Gastroesophageal sphincter (tissue), 4 donors: Measurements from ENCODE around the gene CNTNAP4. TPM values are rescaled to one million over a fixed set of nuclear protein-coding genes. Genes with fewer than 3 reads are reported as not detected.

ENCODE experiments used
- ATAC-seq: fragments of 150-250 bp; one replicate; pipeline ENCODE4 v1.9.1; 2016; ENCODE audit warnings: mild to moderate bottlenecking, moderate library complexity
- H3K27ac ChIP-seq, 4 donors: fragments of 200-600 bp; sonication (generic) in 3 of 4; 1 replicate in 3 of 4; 2 replicates in 1 of 4; pipeline ENCODE4 v1.5.1; 2016 to 2019
- H3K27me3 ChIP-seq: fragments of 200-600 bp; sonication (generic); one replicate; pipeline ENCODE4 v1.5.1; 2019
- H3K36me3 ChIP-seq, 2 donors: fragments of 200-600 bp; sonication (generic); one replicate each; pipeline ENCODE4 v1.5.1; 2019; ENCODE audit warnings: control low read depth in 1 of 2
- H3K4me1 ChIP-seq, 3 donors: fragments of 200-600 bp; sonication (generic); 1 replicate in 2 of 3; 2 replicates in 1 of 3; pipeline ENCODE4 v1.5.1; 2016 to 2019; ENCODE audit warnings: control low read depth in 2 of 3
- H3K4me3 ChIP-seq, 2 donors: fragments of 200-600 bp; sonication (generic); one replicate each; pipeline ENCODE4 v1.5.1; 2019; ENCODE audit warnings: mild to moderate bottlenecking in 1 of 2, moderate library complexity in 1 of 2
- H3K9me3 ChIP-seq, 3 donors: fragments of 200-600 bp; sonication (generic); one replicate each; pipeline ENCODE4 v1.5.1; 2017 to 2019; ENCODE audit warnings: control low read depth in 2 of 3
- CTCF ChIP-seq, 4 experiments: fragments of 200-600 bp in 2 of 4; fragments of 450-650 bp in 2 of 4; sonication (generic) in 1 of 4; IDR thresholded peaks; one replicate each; pipeline ENCODE4 v1.5.1; 2017 to 2019; ENCODE audit warnings: antibody characterized with exemption in 4 of 4, mild to moderate bottlenecking in 2 of 4, moderate library complexity in 2 of 4
- EP300 ChIP-seq: sonication (generic); formaldehyde crosslinking; IDR thresholded peaks from one replicate; pipeline ENCODE4 v1.6.1; 2017; ENCODE audit warnings: antibody characterized with exemption, mild to moderate bottlenecking
- POLR2A ChIP-seq, 2 donors: fragments of 450-650 bp; IDR thresholded peaks; one replicate each; pipeline ENCODE4 v1.6.1; 2017; ENCODE audit warnings: antibody characterized with exemption in 2 of 2, mild to moderate bottlenecking in 2 of 2, moderate library complexity in 1 of 2
- POLR2AphosphoS5 ChIP-seq: sonication (generic); formaldehyde crosslinking; IDR thresholded peaks from one replicate; pipeline ENCODE4 v1.6.1; 2017; ENCODE audit warnings: antibody characterized with exemption
- WGBS, 2 donors: methylation state at CpG; one replicate each; pipeline ENCODE4 v1.1.5; 2018; ENCODE audit warnings: low coverage in 1 of 2; 5-methylcytosine and 5-hydroxymethylcytosine counted together
- total RNA-seq, 4 donors: library from RNA; depleted of rRNA; stranded (reverse); fragments of >200 nt; gene quantifications; one replicate each; pipeline ENCODE4 v1.1.0, GENCODE V29; 2016

The CNTNAP4 gene
- total RNA-seq, 4 donors from 2014 or later: 0.13 to 0.94 (median 0.46) TPM

- Histone ChIP-seq H3K4me1 (no peaks in the 10 kb centered on the region), H3K9me3 (peaks cover 0 to 9% (median 0%) of the 10 kb centered on the region in 3 donors), H3K27ac (no peak overlapping the region), H3K4me3 (no peak overlapping the region), H3K27me3 (no peaks in the 10 kb centered on the region), H3K36me3 (no peaks in the 10 kb centered on the region)
- no peak for TF ChIP-seq POLR2A (IDR thresholded peaks at IDR 0.05)
- no peak for TF ChIP-seq CTCF (IDR thresholded peaks at IDR 0.05)
- no peak for TF ChIP-seq EP300
- no peak for TF ChIP-seq POLR2AphosphoS5
- no peak for ATAC-seq
These were observed 61.3 kb downstream of the CNTNAP4 start for GRCh38 chr16:76338472-76338871.

- WGBS, 2 donors: 20 to 21% methylated on average over 3 of the region's 3 CpGs
- no peaks in the 10 kb centered on the region for H3K36me3 ChIP-seq
- ATAC-seq: no peak
These were observed 66.6 kb downstream of the CNTNAP4 start for GRCh38 chr16:76343769-76344168.

DNA sequence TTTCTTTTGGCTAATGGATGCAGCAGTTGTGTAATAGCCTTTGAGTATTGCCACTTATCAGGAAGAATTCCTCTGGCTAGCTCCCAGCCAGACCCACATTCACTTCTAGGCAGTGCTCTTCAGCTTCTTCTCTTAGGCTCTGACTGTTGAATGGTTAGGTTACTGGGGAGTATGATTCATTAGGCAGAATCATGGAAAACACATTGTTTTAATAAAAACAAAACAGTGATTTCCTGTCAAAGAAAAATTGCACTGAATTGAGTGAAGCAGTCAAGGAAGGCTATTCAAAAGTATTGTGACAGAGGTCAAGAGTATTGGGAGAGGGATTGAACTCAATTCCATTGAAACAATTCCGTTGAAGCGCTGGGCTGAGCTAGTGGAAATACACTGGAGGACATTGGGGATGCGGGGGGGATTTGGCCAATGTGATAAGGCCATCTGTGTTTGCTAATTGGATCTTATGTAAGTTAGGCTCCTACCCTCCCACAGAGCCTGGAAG lies 68.0 kb downstream of the CNTNAP4 start:
- WGBS, 2 donors: 47 to 58% methylated on average over 3 of the region's 3 CpGs

More at GRCh38 chr16:76343769-76344168, 66.6 kb downstream of the CNTNAP4 start:
- H3K9me3 ChIP-seq: no peaks in the 10 kb centered on the region
- no peak overlapping the region for H3K4me3 ChIP-seq
- H3K27me3 ChIP-seq: no peaks in the 10 kb centered on the region
- H3K27ac ChIP-seq: no peak overlapping the region
- TF ChIP-seq EP300 (no peak), POLR2AphosphoS5 (no peak), POLR2A (IDR thresholded peaks at IDR 0.05) (no peak), CTCF (IDR thresholded peaks at IDR 0.05) (no peak)
- H3K4me1 ChIP-seq: no peaks in the 10 kb centered on the region

GRCh38 chr16:76346210-76346609 lies 69.0 kb downstream of the CNTNAP4 start:
- TF ChIP-seq POLR2AphosphoS5: no peak
- TF ChIP-seq CTCF (IDR thresholded peaks at IDR 0.05): no peak
- no peak for TF ChIP-seq POLR2A (IDR thresholded peaks at IDR 0.05)
- TF ChIP-seq EP300: no peak
- no peaks in the 10 kb centered on the region for H3K36me3 ChIP-seq
- no peak for ATAC-seq
- no peaks in the 10 kb centered on the region for H3K4me1 ChIP-seq
- WGBS, 2 donors: 65 to 77% methylated on average over 3 of the region's 3 CpGs
- H3K27me3 ChIP-seq: no peaks in the 10 kb centered on the region
- no peak overlapping the region for H3K4me3 ChIP-seq
- no peak overlapping the region for H3K27ac ChIP-seq
- H3K9me3 ChIP-seq: no peaks in the 10 kb centered on the region

More for the DNA sequence above, 68.0 kb downstream of the CNTNAP4 start:
- H3K9me3 ChIP-seq: no peaks in the 10 kb centered on the region
- peak overlapping the region in 1 of 4 donors; percentile 44 for H3K27ac ChIP-seq
- H3K27me3 ChIP-seq: no peaks in the 10 kb centered on the region
- peak; percentile 91 for ATAC-seq
- no peak for TF ChIP-seq CTCF (IDR thresholded peaks at IDR 0.05)
- no peak for TF ChIP-seq EP300
- TF ChIP-seq POLR2A (IDR thresholded peaks at IDR 0.05): no peak
- peak; percentile 4 for TF ChIP-seq POLR2AphosphoS5
- H3K4me1 ChIP-seq: no peaks in the 10 kb centered on the region
- H3K4me3 ChIP-seq: no peak overlapping the region
- no peaks in the 10 kb centered on the region for H3K36me3 ChIP-seq

- no peak for ATAC-seq
- Histone ChIP-seq H3K4me1 (no peaks in the 10 kb centered on the region), H3K27ac (no peak overlapping the region), H3K9me3 (no peaks in the 10 kb centered on the region), H3K36me3 (no peaks in the 10 kb centered on the region), H3K27me3 (no peaks in the 10 kb centered on the region), H3K4me3 (no peak overlapping the region)
- WGBS, 2 donors: 77 to 86% methylated on average over 3 to 5 of the region's 5 CpGs
- TF ChIP-seq POLR2A (IDR thresholded peaks at IDR 0.05) (no peak), POLR2AphosphoS5 (no peak), EP300 (no peak), CTCF (IDR thresholded peaks at IDR 0.05) (no peak)
These were observed 74.2 kb downstream of the CNTNAP4 start for GRCh38 chr16:76351441-76351840.
